ENCODE results near the gene MPI.
A peak's percentile ranks its signal among the peaks of the same experiment; 100 is the strongest.

MPI gene, protein sequence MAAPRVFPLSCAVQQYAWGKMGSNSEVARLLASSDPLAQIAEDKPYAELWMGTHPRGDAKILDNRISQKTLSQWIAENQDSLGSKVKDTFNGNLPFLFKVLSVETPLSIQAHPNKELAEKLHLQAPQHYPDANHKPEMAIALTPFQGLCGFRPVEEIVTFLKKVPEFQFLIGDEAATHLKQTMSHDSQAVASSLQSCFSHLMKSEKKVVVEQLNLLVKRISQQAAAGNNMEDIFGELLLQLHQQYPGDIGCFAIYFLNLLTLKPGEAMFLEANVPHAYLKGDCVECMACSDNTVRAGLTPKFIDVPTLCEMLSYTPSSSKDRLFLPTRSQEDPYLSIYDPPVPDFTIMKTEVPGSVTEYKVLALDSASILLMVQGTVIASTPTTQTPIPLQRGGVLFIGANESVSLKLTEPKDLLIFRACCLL

DNA sequence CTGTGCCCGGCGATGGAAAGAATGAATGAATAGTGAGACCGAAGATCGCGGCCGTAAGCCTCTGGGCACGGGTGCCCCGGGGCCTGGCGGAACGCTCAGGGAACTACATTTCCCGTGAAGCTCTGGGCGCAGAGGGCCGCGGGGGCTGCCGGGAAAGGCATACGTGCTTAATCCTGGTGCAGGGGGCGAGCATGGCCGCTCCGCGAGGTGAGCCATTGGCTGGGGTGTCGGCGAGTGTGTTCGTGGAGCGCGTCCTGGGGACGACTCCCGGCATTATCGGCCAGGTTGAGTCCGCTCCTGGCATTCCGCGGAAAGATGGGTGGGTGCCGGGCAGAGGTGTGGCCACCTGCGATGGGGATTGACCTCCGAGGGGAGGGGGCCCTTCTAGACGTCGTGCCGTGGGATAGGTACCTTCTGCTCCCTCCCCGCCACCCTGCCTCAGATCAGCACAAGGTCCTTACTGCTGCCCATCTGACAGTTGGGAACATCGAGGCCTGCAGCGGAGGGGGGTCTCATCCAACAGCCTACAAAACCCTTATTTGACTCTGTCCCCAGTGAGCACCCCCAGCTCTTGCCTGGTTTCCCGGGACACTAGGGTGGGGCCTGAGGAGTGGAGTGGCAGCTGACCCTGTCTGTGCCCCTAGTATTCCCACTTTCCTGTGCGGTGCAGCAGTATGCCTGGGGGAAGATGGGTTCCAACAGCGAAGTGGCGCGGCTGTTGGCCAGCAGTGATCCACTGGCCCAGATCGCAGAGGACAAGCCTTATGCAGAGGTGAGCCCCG is at the start of gene MPI:
MPI (plus strand) TSS at position 160 of the 782 bp plus-strand sequence; CDS start at position 192, 32 bp downstream.
- DNase-seq (ENCODE audit: low spot score): peak; percentile 95

DNA sequence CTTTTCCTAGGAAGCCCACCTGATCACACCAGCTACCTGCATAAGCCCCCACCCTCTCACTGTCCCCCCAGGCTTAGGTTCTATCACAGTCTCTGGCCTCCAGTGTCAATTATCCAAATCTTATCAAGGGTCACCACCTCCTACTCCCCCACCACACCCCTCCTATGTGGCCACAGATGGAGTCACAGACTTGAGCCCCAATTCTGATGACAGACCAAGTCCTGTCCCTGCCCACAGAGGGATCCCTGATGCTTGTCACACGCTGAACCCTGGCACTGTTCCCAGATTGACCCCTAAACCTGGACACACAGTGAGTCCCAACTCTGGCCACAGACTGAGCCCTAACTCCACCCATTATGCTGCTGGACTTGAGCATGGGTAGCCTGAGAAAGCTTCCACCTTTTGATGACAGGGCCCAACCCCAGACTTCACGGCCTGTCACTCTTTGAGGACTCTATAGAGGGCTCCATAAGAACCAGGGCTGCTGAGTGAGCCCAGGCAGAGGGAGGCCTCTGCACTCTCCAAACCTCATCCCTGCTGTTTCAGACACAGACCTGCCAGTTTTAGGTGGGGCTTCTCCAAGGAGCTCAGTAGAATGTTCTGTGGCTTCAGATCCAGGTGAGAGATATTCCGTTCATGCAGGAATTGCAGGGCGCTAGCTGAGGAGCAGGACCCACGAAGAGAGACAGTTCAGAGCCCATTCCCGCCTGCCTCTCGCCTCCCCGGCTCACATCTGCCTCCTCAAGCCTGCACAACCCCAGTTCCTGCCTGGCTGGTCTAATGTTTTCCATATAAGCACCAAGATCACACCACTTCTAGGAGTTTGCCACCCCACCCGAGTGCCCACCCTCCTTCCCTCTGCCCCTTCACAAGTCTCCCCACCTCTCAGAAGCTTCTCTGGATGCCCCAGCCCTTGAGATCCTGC is 48.7 kb upstream of the MPI start:
- DNase-seq (ENCODE audit: low spot score): no peak

DNA sequence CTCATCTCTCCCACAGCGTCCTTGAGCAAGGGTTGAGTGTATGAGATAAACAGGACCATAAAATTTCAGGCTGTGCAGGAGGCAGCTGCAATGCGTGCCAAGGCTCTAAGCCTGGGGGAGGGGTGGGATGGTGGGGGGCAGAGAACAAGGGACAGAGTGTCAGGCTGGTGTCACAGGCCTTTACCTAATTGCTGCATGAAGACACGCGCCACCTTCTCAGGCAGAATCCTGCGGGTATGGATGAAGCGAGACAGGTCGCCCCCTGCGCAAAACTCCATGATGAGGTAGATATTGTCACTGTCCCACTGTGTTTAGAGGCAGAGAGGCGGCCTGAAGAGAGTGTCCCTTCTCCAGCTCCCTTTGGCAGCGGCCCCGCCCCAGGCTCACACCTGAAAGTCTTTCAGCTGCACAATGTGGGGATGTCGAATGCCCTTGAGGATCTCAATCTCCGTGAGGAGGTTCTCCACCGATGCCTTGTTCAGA is 47.9 kb upstream of the MPI start:
- no peak for DNase-seq (ENCODE audit: low spot score)

DNA sequence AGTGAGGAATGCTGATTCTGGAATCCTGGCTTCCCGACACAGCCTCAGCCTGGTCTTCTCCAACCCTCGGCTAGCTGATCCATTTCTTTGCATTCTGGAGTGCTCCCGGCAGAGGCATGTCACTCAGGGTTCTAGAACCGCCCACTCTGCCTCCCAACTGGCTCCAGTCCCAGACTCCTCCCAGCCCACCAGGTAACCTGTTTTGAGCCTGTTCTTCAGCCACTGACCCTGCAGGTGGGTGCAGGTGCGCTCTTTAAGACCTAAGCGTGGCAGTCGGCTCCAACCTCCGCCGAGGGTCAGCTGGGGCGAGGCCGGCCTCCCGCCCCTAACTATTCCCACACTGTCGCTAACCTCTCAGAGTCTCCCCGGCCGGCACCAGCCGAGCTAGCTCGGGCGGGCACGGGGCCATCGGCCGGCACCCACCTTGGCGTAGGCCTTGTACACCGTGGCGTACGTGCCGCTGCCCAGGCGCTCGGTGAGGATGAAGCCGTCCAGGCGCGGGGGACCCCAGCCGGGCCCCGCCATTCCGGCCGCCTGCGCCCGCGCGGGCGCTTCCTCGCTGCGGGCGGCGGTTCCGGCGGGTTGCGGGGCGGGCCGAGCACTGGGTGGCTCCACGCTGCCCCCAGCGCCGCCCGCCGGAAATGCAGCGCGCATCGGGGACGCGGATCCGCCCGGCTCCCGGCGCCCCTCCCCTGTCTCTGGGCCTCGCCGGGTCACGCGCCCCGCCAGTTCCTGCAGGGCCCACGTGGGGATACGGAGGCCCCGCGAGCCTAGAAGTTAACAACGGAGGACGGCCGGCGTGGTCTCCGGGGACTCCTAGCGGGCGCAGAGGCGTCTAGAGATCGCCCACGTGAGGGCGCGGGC is 47.0 kb upstream of the MPI start, which contains the start of gene ULK3:
ULK3 (minus strand) TSS at position 576 of the 864 bp plus-strand sequence; CDS start at position 525, 51 bp downstream.
- DNase-seq (ENCODE audit: low spot score): peak; percentile 97

DNA sequence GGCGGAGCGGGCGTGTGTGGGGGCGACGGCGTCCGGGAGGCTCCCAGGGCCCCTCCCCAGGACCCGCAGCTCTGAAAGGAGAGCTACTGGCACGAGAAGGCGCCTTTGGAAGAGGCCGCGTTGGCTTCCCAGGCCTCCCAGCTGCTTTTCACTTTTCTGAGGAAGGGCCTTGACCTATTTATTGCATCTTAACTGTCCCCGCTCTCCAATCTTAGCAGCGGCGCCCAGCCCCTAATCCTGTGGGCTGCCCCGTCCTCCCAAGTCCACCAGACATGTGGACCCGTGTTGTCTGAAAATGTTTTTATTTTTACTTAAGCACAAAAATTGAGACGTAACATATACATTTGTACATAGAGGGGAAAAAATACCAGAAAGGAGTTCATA is 46.4 kb upstream of the MPI start:
- no peak for DNase-seq (ENCODE audit: low spot score)

DNA sequence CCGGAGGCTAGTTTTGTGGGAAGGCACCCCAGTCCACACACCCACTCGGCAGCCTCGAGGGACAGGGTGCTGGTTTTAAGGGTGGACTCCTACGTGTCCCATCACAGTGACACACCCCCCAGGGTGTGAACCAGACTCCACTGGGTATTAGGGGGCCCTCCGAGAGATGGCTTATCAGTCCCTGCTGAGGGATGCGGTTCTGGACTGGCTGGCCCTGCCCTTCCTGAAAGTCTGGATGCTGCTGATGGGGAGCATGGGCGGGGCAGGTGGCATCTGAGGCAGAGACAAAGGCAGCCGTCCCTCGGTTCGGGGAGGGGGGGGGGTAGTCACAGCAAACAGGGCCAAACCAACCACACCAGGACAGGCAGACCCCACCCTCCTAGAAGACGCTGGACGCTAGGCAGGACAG is 45.9 kb upstream of the MPI start:
- DNase-seq (ENCODE audit: low spot score): no peak

DNA sequence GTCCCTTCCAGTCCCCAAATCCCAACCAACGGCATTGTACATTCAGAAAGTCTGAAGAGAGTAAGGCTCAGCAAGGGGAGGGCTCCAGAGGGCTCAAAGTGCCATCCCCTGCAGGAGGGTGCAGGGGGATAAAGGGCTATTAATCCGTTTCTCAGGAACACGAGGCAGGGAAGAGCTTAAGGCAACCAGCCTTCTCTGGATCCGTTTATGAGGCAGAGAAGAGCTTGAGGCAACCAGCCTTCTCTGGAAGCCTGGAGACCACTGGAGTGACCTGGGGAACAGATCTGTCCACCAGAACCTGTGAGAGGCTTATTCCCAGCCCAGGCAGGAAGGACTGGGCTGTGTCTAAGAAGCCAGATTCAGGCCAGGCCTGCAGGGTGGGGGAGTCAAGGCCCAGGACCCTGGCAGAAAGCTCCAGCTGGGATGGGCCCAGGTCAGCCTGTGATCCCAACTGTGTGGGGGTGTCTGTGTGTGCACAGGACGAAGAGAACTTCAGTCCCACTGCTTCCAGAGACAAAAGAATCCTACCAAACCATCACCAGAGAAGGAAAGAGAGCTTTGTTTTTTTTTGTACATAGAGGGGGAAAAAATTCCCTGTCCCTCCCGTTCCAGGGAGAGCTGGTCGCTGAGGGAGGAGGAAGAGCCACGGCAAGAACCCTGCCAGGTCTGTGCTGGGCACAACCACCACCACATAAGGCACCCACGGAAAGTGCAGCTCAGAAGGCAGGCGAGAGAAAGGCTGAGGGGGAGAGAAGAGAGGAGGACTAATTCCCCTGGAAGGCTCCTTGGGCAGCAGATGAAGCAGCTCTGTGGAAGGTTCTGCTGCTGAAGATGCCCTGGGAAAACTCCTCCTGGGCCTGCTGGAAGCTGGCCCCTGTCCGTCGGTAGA is 45.3 kb upstream of the MPI start:
- no peak for DNase-seq (ENCODE audit: low spot score)

DNA sequence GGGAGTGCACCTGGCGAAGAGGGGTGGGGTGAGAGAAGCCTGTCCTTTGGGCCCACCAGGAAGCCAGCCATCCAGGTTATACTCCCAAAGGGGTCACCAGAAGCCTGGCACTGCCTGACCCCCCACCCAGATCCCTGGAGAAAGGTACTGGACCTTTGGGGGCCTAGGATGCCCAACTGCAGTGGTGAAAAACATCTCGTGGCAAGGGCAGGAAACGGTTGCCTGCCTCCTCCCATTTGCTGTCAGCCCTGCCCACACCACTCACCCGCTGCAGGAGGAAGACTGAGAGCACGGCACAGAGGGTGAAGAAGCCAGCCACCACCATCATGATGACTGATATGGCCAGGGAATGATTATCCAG is 44.7 kb upstream of the MPI start:
- DNase-seq (ENCODE audit: low spot score): no peak

DNA sequence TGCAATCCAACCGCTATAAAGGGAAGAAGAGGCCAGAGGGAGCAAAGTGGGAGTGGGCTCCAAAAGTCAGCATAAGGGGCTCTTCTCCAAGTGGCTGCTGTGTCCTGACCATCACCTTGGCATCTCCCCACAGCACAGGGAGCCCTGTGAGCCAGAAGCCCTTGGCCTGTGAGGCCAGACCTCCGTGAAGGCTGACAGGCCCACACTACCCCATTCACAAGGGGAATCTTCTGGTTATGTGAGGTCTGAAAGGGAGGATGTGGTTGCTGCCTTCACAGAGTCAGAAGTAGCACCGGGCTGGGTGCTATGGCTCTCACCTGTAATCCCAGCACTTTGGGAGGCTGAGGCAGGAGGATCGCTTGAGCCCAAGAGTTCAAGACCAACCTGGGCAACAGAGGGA is 44.3 kb upstream of the MPI start:
- no peak for DNase-seq (ENCODE audit: low spot score)

DNA sequence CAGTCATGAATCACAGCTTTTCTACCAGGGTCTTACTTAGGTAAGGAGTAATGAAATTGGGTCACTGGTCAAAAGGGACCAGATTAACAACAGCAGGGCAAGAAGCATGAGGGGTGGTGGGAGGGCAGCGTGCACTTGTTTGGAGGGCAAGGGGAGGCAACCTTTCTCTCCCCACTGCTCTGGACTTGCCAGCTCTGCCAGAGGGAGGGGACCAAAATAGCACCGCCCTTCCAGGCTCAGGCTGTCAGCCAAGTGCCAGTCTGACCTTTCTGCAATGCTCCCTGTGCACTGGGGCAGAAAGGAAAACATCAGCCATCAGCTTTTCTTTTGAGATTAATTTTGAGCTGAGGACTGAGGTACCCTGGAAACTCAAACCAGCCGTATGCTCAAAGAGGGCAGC is 42.4 kb upstream of the MPI start:
- DNase-seq (ENCODE audit: low spot score): no peak

DNA sequence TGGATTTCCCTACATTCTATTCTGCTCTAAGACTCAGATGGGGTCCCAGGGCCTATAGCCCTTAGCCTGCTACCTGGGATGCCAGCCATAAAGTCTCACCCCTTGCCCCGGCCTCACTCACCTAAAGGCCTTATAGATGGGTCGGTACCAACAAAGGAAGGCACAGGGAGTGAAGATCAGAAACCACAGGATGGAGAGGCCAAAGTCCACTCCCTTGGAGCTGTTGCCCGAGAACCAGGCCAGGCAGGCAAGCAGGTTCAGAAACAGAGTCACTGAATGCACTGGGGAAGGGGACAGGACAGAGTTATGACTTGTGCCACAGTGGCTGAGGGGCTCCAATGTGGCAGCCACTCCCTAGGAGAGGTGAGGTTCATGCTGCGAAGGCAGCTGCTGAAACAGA is 39.4 kb upstream of the MPI start:
- no peak for DNase-seq (ENCODE audit: low spot score)

DNA sequence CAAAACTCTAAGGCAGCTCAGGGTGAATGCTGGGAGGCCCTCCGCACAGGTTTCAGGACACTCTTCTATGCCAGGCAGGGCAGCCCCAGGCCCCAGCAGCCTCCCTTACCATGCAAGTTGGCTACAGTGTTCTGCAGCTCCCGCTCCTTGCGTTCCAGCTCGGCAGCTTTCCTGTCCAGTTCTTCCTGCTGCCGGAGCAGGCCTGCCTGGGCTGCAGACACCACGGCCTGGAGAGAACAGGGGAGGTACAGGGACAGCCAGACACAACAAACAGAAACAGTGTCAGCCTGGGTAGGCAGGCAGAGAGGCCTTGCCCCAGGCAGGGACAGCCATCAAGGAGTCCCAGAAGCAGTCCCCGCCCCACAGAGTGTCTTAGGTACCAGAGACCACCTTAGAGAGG is 37.9 kb upstream of the MPI start:
- DNase-seq (ENCODE audit: low spot score): no peak

DNA sequence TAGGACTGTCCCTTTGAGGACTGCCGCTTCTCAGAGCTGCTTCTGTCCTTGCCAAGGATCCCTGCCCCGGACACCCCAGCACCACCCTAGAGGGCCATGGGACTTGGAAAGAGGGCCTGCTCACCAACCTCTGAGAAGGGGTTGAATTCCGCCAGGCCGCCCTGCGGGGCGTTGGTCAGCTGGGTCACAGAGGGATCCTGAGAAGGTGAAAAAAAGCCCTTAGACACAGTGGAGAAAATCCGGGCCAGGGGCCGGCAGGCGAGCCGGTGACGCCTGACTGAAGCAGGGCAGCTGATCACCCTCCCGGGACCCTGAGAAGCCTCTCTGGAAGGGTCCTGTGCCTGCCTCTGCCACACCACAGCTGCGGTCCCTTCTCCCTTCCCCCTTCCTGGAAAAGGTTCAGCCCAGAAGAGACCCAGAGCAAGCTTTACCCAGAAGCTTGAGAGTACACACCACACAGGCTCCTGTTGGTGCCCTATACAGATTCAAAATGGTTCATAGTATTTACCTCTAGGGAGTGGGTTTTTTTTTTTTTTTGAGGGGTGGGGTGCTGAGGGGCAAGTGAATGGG is 35.3 kb upstream of the MPI start:
- DNase-seq (ENCODE audit: low spot score): no peak

DNA sequence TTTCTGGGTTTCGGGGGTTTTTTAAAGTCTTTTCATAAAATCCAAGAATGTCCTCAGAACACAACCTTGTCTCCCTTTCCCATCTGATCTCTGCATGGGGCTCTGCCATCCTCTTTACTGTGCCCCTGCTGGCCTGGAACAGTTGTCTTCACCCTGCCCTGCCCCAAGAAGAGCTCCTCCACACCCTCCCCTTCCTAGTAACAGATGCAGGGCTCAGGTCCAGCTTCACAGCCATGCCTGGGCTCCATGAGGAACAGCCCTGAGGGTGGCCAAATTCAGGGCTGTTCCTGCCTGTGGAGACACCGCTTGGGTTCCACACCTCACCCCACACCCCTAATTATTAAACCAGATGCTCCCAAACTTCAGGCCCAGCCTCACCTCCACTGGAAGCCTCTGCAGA is 34.0 kb upstream of the MPI start:
- no peak for DNase-seq (ENCODE audit: low spot score)

DNA sequence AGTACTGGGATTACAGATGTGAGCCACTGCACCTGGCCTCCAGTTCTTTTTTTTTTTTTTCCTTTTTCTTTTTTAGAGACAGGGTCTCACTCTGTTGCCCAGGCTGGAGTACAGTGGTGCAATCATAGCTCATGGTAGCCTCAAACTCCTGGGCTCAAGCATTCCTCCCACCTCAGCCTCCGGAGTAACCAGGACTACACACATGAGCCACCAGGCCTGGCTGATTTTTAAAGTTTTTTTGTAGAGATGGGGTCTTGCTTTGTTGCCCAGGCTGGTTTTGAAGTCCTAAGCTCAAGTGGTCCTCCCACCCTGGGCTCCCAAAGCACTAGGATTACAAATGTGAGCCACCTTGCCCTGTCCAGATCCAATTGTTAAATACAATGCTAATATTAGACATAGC is 33.3 kb upstream of the MPI start:
- no peak for DNase-seq (ENCODE audit: low spot score)

DNA sequence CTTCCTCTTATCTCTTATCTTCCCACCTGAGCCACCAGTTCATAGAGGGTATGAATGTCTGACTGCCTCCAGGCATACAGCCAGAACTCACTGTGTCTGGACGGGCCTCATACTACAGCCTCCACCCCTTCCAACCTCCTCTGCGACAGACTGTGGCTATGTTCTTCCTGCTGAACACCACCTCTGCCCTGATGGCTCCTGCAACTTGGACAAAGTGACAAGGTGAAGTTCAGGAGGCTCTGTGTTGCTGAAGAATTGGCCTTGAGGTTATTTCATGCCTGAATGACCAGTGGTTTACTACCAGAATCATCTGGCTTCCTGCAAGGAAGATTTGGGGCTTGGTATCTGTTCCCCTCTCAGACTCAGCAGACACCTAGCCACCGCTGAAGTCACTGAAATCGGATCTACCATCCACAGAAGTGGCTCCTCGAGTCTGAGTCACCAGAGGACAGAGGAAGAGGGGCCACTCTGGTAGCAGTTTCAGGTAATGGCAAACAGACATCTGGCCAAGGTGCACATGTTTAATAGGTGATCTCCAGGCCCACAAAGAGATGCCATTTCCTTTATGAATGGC is 32.7 kb upstream of the MPI start:
- DNase-seq (ENCODE audit: low spot score): no peak

DNA sequence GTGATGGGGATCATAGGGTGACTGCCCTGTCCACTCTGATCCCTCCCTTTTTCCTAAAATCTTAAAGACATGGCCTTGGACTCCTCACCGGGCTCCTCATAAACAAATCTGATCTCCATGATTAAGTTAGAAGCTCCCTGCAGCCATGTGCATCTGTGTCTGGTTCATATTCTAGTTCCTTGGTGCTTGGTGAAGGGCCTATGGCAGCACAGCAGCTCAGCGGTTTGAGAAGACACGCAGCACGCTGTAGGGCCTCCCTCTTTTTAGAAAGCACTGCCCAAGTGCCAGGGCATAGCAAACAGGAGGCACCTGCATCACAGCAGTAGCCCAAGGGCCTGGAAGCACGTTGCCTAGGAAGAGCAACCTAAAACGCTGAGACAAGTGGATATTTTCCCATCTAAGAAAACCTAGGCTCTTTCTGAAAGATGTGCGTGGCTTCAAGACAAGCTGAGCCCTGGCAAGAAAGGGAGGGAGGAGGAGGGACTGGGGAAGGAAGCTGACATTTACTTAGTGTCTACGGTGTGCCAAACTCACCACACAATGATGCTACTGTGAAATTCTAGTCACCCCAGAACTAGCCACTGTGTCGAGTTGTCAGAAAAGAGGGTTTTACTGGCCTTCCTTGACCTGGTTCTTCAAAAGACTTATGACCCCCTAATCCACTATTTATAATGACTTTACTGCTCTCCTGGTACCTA is 32.0 kb upstream of the MPI start:
- DNase-seq (ENCODE audit: low spot score): no peak

DNA sequence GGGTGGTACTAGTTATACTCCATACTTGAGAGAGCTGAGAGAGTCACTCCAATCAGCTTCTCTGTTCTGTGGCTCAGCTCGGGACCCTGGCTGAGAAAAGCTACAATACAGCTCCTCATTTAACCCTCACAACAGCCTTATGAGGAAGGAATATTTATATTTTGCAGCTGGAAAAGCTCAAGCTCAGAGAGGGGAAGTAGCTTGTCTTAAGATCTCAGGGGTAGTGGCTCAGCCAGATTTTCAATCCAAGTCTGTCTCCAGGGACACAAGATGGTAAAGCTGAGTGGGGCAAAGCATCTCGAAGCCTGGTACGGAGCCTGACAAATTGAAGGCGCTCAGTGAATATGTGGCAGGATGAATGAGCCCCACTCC is 31.5 kb upstream of the MPI start:
- DNase-seq (ENCODE audit: low spot score): no peak

Data from AG08395 (cell line).